SIG-M5 treated with dmso at 0.1 percent for 504 hours (cell line): ENCODE data around the gene NUDT16L1.
"Not testable (repeated sequence)": the region's sequence is repeated elsewhere in the genome, so short reads cannot be mapped to it uniquely, and the experiment has no call there.

ENCODE experiments used
- DNase-seq: peaks from one replicate; lab custom pipeline; 2025; ENCODE audit not compliant: unreplicated experiment; lab: John Stamatoyannopoulos, UW

NUDT16L1 gene

DNA sequence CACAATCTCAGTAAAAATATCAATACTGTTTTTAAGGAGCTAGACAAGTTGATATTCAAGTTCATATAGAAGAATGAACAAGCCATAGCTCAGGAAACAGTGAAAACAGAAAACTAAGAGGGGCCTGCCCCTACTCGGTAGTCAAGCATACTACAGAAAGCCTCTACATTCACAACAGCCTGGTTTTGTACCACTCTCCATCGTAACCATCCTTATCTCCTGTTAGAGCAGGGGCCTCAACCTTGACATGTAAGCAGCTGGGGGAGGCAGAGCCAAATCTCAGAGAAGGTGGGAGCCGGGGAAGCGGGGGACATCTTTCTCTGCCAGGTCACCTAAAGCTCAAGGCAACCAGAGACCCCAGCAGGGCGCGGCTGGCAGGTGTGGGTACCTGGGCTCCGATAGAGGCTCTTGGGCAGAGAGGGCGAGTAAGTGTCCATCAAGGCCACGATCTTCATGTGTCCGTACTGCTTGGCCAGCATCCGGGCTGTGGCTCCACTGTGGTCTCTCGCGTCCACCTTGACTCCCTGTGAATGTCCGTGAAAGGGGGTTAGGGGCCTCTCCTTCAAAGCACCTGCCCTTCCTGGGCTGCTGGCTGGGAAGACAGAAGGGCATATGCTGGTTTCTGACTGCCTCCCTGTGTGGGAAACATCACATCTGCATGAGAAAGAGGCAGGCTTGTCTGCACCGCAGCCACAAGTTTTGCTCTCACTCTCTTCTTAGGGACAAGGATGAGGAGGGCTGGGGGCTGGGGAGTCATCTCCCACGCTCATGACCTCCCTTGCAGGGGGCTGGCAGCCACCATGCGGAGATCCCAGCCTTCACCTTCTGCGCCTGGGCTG lies 20.5 kb downstream of the NUDT16L1 start:
- no peak for DNase-seq

GRCh38 chr16:4714996-4715395 lies 21.6 kb downstream of the NUDT16L1 start:
- no peak for DNase-seq

- no peak for DNase-seq
These were observed 25.1 kb downstream of the NUDT16L1 start for GRCh38 chr16:4718466-4718865.

DNA sequence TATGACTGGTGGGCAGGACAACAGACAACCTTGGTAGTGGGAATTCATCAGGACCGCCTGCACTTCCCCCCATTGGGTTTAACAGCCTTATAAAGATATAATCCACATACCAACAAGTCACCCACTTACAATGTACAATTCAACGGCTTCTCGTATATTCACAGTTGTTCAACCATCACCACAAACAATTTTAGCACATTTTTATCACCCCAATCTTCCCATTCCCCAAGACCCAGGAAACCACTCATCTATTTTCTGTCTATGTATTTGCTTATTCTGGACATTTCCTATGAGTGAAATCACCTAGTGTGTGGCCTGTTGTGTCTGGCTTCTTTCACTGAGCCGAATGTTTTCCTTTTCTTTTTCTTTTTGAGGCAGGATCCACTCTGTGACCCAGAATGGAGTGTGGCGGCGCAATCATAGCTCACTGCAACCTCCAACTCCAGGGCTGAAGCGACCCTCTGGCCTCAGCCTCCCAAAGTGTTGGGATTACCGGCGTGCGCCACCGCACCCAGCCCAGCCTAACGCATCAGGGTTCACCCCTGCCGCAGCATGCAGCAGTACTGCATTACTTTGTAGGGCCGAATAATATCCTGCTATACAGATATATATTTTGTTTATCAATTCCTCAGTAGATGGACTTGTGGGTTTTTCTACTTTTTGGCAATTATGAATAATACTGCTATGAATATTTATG lies 29.9 kb downstream of the NUDT16L1 start:
- DNase-seq, result no peak

- DNase-seq, result no peak
These were observed 31.4 kb downstream of the NUDT16L1 start for GRCh38 chr16:4724661-4725270.

DNA sequence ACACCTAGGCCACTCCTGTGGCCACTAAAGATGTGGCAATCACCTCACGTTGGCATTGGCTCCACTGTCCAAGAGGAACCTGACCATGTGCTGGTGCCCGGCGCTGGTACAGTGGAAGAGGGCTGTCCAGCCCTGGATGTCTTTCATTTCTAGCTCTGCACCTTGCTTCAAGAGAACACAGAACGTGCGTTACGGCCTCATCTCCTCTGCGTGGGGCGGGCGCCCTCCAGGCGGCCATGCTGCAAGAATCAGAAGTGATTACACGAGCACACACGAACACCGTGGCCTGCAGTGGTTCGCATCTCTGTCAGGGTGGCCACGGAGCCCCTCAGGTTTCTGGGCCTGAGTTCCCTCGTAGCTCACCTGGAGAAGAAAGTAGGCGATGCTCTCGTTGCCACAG lies 33.3 kb downstream of the NUDT16L1 start:
- no peak for DNase-seq

- DNase-seq, result no peak
These were observed 35.3 kb downstream of the NUDT16L1 start for GRCh38 chr16:4728676-4729075.

DNA sequence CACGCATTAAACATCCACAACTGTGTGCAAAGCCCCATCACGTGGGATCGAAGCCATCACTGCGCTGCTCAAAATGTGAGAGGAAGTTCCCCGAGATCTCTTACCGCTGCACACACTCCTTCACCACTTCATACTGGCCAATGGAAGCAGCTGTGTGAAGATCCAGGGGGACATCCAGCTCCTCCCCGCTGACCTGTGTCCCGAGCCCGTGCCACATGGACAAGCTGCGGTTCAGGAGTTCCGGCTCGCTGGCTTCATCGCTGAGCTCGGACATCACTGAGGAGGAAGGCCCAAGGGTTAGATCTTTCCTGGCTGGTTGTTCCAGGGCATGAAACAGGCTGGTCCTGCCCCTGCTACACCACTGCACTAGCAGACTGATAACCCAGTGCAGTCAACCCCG lies 36.5 kb downstream of the NUDT16L1 start:
- DNase-seq, result no peak

DNA sequence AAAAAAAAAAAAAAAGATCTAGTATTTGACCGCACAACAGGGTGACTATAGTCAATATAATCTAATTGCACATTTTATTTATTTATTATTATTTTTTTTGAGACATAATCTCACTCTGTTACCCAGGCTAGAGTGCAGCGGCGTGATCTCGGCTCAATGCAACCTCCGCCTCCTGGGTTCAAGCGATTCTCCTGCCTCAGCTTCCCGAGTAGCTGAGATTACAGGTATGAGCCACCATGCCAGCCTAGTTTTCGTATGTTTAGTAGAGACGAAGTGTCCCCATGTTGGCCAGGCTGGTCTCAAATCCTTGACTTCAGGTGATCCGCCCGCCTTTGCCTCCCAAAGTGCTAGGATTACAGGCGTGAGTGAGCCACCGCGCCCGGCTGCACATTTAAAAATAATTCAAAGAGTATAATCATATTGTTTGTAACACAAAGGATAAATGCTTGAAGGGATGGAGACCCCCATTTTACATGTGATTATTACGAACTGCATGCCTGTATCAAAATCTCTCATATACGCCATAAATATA lies 39.9 kb downstream of the NUDT16L1 start:
- DNase-seq, result no peak

DNA sequence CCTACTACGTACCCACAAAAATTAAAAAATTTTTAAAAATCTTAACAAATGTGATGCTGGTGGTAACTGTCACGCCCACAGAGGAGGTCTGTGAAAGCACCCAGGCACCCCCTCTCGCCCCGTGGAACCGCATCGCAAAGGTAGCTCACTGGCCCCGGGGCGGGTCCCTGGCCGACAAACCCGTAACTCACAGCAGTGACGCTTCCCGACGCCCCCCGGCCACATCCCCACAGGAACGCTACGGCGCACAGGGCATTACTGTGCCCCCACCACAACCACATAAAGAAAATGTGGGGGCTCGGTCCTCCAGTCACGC lies 40.3 kb downstream of the NUDT16L1 start:
- DNase-seq, result no peak

GRCh38 chr16:4734063-4734729 lies 40.8 kb downstream of the NUDT16L1 start, which contains the start of the genes ANKS3 and DNAAF8:
ANKS3 (minus strand) TSS chr16:4734271; CDS start chr16:4730149, 4,122 bp downstream.
DNAAF8 (plus strand) TSS chr16:4734537; CDS start chr16:4736515, 1,978 bp downstream.
- DNase-seq, result peak; percentile 92

GRCh38 chr16:4734730-4735535 lies 41.6 kb downstream of the NUDT16L1 start:
- peak; percentile 75 for DNase-seq

DNA sequence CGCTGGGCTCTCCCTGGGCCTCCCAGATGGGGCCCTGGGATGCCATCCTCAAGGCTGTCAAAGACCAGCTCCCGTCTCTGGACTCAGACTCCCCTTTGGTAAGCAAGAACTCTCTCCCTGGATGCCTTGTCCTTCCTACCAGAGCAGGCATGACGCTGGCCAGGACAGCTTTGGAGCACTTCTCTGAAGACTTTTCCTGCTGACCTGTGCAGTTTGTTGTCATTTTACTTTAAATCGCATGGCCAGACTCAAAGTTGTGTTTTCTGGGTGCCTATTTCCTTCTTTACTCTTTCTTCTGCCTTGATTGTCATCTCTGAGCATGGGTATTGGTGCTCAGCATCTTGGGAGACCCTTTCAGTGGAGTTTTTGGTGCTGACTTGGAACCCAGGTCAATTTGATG lies 43.2 kb downstream of the NUDT16L1 start:
- no peak for DNase-seq

GRCh38 chr16:4737545-4737944 lies 44.2 kb downstream of the NUDT16L1 start:
- DNase-seq, result no peak

- not testable (repeated sequence) for DNase-seq
These were observed 45.0 kb downstream of the NUDT16L1 start for GRCh38 chr16:4738370-4738769.

- DNase-seq, result no peak
These were observed 50.0 kb downstream of the NUDT16L1 start for GRCh38 chr16:4743226-4743878.

DNA sequence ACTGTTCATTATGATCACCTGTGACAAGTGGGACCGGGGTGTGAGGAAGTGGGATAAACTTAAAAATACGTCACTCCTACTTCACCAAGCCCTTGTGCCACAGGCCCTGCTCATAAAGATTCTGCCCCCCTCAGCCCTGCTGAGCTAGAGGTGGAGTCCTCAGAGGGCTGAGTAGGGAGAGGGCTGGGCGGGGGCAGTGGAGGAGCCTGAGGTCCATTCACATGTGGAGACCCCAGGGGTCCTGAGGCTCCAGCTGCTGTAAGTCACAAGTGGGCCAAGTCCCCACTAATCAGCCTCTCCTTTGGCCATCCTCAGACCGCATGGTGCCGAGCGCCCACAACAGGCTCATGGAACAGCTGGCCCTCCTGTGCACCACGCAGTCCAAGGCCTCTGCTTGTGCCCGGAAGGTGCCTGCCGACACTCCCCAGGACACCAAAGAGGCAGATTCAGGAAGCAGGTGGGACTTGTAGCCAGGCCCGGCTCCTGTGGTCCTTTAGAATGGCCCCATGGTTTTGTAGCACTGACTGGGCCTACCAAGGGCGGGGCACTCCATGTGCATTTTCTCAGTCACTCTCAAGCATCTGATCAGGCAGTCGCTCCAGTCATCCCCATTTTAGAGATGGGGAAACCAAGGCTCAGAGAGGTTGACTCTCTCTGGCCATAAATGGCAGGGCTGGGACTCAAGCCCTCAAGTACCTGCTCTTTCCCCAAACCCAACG lies 51.4 kb downstream of the NUDT16L1 start:
- DNase-seq, result no peak

DNA sequence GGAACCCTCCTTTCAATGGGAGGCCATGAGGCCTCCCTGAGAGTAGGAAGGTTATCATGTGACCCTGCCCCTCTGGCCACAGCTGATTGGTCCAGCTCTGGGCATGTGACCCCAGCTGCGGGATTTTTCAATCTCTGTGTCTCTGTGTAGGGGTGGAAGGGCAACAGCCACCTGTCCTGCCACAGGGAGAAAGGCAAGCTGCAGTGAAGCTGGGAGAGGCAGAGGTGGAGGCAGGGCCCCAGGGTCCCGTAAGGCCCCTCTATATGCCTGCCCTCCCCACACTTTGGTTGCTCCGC lies 51.9 kb downstream of the NUDT16L1 start:
- DNase-seq, result no peak
